GM12873 (cell line): Measurements from ENCODE around the gene SCO1.

ENCODE experiments used
- TF ChIP-seq, protein P1 (sequence below): IDR thresholded peaks from 2 replicates; pipeline ENCODE4 v1.5.1; 2012; ENCODE audit warnings: low read depth, mild to moderate bottlenecking, moderate library complexity, low read length, control low read depth; ENCODE audit not compliant: insufficient read depth; ENCODE audit errors: missing control alignments

Gene SCO1

DNA sequence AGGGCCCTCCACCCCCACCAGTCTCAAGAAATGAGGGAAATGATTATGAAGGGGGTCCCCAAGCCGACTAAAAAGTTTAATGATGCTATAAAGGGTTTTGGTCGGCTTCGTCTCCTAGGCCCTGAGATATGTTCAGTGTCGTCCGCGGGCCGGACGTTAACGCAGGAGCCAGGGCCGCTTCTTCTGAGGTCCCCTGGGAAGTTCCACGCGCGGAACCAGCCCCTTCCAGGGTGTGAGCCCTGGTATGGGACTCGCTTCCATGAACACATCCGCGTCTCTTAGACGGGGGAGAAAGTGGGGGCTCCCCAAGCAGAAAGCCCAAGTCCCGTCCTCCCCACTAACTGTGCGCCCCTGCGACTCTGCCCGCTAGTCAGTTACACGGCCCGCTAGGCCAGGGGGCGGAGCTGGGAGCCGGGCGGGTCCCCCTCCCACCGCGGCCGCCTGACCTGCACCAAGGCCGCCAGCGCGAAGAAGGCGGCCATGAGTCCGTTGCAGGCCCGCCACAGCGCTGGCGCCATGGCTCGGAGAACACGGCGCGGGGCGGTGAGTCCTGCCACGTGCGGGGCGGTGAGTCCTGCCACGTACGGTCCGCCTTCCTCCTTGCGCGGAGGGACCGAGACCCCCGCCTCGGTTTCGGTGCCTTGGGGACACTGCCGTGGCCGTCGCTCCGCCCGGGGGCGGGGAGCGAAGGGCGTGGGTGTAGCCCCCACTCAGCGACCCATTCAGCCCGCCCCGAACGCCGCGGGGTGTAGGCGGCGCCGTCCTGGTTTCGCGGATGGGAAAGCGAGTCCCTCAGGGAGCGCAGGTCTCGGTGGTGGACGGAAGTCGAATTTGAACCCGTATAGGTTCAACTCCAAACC is 32.2 kb upstream of the SCO1 start, which contains the start of gene TMEM220:
Gene TMEM220 (minus strand): TSS at position 690 of the 860 bp plus-strand sequence. CDS start 172 bp downstream, at position 518.
- TF ChIP-seq, protein P1, sequence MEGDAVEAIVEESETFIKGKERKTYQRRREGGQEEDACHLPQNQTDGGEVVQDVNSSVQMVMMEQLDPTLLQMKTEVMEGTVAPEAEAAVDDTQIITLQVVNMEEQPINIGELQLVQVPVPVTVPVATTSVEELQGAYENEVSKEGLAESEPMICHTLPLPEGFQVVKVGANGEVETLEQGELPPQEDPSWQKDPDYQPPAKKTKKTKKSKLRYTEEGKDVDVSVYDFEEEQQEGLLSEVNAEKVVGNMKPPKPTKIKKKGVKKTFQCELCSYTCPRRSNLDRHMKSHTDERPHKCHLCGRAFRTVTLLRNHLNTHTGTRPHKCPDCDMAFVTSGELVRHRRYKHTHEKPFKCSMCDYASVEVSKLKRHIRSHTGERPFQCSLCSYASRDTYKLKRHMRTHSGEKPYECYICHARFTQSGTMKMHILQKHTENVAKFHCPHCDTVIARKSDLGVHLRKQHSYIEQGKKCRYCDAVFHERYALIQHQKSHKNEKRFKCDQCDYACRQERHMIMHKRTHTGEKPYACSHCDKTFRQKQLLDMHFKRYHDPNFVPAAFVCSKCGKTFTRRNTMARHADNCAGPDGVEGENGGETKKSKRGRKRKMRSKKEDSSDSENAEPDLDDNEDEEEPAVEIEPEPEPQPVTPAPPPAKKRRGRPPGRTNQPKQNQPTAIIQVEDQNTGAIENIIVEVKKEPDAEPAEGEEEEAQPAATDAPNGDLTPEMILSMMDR = no peak

DNA sequence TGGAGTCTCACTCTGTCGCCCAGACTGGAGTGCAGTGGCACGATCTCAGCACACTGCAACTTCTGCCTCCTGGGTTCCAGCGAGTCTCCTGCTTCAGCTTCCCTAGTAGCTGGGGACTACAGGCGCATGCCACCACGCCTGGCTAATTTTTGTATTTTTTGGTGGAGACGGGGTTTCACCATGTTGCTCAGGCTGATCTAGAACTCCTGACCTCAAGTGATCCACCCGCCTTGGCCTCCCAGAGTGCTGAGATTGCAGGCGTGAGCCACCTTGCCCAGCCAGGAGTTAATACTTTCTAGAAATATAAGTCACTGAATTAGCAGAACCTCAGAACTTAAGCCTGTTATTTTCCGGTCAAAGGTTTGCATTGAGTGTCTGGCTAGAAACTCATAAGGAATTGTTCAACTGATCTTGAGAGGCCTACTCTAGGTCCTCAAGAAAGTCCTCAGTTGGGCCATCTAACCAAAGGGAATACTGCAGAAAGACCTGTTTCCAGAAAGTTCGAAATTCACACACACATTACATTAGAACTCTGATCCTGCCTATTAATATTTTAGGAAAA is 31.1 kb upstream of the SCO1 start:
- TF ChIP-seq, protein P1 = no peak

DNA sequence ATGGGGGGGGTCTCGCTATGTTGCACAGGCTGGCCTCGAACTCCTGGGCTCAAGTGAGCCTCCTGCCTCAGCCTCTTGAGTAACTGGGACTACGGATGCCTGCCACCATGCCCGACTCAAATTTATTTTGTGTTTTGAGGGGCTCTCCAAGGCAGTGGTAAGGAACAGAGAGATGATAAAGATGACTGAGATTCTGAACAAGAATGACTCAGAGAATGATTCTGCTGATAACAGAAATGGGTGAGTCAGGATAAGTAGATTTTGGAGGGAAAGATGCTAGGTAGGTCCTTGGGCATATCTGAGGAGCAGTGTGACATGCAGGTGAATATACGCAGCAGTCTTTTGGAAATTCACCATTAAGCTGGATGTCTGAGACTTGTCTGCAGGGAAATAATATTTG is 29.9 kb upstream of the SCO1 start:
- TF ChIP-seq, protein P1 = no peak

DNA sequence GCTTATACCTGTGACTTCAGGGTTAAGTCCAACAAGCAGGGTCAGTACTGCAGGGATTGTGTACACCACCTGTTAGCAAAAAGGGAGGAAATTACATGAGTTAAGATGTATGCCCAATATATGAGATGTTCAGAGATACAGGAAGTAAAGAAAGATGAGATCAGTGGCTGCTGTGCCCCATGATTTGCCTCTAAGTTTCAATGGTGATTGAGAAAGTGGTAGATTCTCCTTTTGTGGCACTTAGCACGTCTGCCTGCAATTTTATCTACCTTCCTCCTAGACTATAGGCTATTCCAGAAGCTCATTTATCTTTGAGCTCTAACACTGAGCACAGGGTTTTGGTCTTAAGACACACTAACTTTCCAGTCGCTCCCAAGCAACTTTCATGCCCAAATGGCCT is 28.9 kb upstream of the SCO1 start:
- TF ChIP-seq, protein P1 = no peak

DNA sequence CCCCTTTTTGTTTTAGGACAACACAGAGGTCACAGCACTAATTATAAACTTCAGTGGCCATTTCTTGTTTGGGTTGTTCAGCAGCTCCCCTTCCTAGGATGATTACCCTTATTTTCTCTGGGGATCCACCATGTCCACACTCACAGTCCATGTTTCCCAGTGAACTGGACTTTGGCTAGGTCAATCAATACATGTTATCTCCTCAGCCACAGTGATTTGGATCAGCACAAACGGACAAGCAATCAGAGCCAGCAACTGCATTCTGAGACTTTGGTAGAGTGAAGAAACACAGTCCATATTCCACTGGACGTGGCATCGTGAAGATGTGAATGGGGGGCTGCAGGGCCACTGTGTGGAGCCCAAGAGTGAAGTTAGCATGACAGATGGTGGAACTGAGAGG is 27.9 kb upstream of the SCO1 start:
- TF ChIP-seq, protein P1 = no peak

DNA sequence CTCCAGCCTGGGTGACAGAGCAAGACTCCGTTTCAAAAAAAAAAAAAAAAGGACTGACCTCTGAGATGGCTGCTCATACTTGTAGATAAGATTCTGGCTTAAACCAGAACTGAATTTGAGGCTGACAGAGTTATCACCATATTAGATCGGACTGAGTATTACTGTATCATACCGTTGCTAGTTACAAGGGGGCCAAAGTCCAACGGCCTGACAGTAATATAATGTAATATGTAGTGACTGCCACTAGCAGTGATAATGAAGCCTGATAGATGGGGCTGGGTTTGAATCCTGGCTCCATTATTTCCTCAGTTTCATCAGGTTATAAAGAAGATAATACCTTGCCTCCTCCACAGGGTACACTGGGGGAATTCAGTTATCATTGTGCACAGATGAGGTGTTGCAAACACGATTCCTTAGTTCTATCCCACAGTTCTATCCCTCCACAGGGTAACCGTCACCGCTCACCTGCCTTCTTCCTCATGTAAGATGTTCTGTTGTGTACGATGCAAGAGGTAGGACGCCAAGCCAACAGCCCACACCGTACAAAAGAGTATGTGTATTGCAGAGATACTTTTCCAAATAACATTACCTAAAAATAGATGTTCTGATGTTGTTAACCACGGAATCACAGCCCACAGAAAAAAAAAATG is 27.3 kb upstream of the SCO1 start:
- TF ChIP-seq, protein P1 = no peak

DNA sequence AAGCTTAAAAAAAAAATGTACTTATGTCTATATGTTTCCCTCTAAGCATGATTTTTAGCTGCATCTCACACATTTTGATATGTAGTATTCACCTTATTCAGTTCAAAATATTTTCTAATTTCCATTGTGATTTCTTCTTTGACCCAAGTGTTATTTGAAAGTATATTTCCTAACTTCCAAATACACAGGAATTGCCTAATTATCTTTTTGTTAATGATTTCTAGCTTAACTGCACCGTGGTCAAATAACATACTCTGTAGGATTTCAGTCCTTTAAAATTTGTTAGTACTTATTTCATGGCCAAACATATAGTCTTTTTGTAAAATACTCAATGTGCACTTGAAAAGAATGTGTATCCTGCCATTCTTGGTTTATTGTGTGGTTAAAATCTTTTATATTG is 21.2 kb upstream of the SCO1 start:
- TF ChIP-seq, protein P1 = no peak
